ENCODE results near the gene CD209.

Gene CD209

GRCh38 chr19:7779631-7780486 is 32.5 kb upstream of the CD209 start:
- DNase-seq (ENCODE audit: low read depth), result no peak
- no peak overlapping the region for H3K4me3 ChIP-seq (ENCODE audit: low read length)
- TF ChIP-seq, protein P1, sequence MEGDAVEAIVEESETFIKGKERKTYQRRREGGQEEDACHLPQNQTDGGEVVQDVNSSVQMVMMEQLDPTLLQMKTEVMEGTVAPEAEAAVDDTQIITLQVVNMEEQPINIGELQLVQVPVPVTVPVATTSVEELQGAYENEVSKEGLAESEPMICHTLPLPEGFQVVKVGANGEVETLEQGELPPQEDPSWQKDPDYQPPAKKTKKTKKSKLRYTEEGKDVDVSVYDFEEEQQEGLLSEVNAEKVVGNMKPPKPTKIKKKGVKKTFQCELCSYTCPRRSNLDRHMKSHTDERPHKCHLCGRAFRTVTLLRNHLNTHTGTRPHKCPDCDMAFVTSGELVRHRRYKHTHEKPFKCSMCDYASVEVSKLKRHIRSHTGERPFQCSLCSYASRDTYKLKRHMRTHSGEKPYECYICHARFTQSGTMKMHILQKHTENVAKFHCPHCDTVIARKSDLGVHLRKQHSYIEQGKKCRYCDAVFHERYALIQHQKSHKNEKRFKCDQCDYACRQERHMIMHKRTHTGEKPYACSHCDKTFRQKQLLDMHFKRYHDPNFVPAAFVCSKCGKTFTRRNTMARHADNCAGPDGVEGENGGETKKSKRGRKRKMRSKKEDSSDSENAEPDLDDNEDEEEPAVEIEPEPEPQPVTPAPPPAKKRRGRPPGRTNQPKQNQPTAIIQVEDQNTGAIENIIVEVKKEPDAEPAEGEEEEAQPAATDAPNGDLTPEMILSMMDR (conservative IDR thresholded peaks at IDR 0.05; ENCODE audit: low read depth, low read length), result no peak

DNA sequence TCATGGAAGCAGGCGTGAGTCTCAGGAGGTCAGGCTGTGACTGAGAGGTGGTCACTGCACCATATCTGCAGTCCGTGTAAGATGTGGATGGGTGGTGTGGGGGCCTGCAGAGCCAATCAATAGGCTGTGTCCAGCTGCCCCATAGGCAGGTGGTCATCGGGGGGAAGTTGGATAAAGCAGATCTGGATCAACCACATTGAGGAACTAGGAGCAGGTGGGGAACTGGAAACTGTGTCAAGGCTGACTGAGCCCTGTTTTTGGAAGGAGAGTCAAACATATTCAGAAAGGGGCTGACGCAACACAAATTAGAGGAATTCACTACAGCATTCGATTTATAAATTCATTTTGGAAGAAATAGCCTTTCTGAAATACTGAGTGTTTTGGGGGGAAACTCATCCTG is 30.7 kb upstream of the CD209 start:
- TF ChIP-seq, protein P1 (conservative IDR thresholded peaks at IDR 0.05; ENCODE audit: low read depth, low read length), result no peak
- no peak for DNase-seq (ENCODE audit: low read depth)
- no peak overlapping the region for H3K4me3 ChIP-seq (ENCODE audit: low read length)

DNA sequence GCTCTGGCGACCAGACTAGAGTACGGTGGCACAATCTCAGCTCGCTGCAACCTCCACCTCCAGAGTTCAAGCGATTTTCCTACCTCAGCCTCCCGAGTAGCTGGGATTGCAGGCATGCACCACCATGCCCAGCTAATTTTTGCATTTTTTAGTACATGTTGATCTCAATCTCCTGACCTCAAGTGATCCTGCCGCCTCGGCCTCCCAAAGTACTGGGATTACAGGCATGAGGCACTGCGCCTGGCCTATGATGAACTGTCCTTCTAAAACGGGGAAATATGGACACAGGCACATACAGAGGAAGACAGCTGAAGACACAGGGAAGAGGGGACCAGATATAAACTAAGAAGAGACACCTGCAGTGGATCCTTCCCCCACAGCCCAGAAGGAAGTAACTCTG is 28.4 kb upstream of the CD209 start:
- TF ChIP-seq, protein P1 (conservative IDR thresholded peaks at IDR 0.05; ENCODE audit: low read depth, low read length), result no peak
- no peak overlapping the region for H3K4me3 ChIP-seq (ENCODE audit: low read length)
- DNase-seq (ENCODE audit: low read depth), result no peak

GRCh38 chr19:7773841-7774240 is 26.5 kb upstream of the CD209 start:
- DNase-seq (ENCODE audit: low read depth), result no peak
- TF ChIP-seq, protein P1 (conservative IDR thresholded peaks at IDR 0.05; ENCODE audit: low read depth, low read length), result no peak

GRCh38 chr19:7772752-7773291 is 25.5 kb upstream of the CD209 start:
- DNase-seq (ENCODE audit: low read depth), result peak; percentile 46
- H3K4me3 ChIP-seq (ENCODE audit: low read length), result no peak overlapping the region
- TF ChIP-seq, protein P1 (conservative IDR thresholded peaks at IDR 0.05; ENCODE audit: low read depth, low read length), result no peak

More at GRCh38 chr19:7773841-7774240, 26.5 kb upstream of the CD209 start:
- no peak overlapping the region for H3K4me3 ChIP-seq (ENCODE audit: low read length)

GRCh38 chr19:7771072-7771471 is 23.7 kb upstream of the CD209 start:
- H3K4me3 ChIP-seq (ENCODE audit: low read length), result no peak overlapping the region
- no peak for DNase-seq (ENCODE audit: low read depth)
- TF ChIP-seq, protein P1 (conservative IDR thresholded peaks at IDR 0.05; ENCODE audit: low read depth, low read length), result no peak

- no peak for DNase-seq (ENCODE audit: low read depth)
- H3K4me3 ChIP-seq (ENCODE audit: low read length), result no peak overlapping the region
- TF ChIP-seq, protein P1 (conservative IDR thresholded peaks at IDR 0.05; ENCODE audit: low read depth, low read length), result no peak
Observed at GRCh38 chr19:7769171-7769570, 21.8 kb upstream of the CD209 start.
